NT2/D1 (cell line): ENCODE results near the gene PROCR.

ENCODE experiments used
- SUZ12 ChIP-seq: IDR thresholded peaks from 2 replicates; pipeline ENCODE4 v1.6.1; 2011; ENCODE audit not compliant: insufficient read length, insufficient read depth; ENCODE audit errors: extremely low read depth
- YY1 ChIP-seq: IDR thresholded peaks from 2 replicates; pipeline ENCODE4 v1.6.1; 2011; ENCODE audit not compliant: insufficient read length, insufficient read depth
- ZNF274 ChIP-seq: IDR thresholded peaks from 2 replicates; pipeline ENCODE4 v1.6.1; 2011; ENCODE audit warnings: mild to moderate bottlenecking, low read depth, low read length

DNA sequence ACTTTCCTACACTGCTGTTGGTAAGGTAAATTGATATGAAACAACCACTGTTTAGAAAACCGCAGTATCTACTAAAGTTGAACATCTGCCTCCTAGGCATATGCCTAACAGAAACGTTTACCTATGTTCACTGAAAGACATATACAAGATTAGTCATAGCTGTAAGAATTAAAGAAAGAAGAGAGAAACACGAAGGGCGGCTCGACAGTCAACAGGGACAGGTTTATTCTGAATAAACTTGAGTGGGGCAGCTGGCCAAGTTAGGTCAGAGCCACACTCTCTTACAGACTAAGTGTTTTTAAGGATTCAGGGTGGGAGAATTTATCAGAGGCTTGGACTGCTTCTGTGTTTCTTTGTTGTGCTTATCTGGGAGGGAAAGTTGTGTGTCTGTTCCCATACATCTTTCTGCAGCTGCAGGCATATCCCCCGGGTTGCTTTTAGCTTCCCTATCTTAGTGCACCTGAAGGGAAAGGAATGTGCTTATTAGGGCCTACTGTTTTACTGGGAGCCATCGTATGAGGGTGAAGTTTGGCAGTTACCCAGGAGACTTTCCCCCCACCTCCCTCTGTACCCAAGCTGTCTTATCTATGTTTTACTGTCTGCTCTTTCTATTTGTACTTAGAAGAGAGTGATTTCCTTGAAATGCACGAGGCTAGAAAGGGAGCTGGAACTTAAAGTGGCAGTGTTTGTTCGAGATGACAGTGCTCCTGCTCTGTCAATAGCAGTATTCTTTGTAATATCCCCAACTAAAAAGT, 20.4 kb downstream of the PROCR start:
- TF ChIP-seq YY1: no peak
- TF ChIP-seq ZNF274: no peak
- TF ChIP-seq SUZ12: no peak
